ENCODE data around the gene FMN1. TPM values are rescaled to one million over a fixed set of nuclear protein-coding genes. Genes with fewer than 3 reads are reported as not detected.

FMN1 gene
- total and polyA plus RNA-seq, 2 of the 8 experiments (the other 6 are each of a cell fraction or from before 2014, with no cell fraction given), result 0.27 to 3.7 TPM

DNA sequence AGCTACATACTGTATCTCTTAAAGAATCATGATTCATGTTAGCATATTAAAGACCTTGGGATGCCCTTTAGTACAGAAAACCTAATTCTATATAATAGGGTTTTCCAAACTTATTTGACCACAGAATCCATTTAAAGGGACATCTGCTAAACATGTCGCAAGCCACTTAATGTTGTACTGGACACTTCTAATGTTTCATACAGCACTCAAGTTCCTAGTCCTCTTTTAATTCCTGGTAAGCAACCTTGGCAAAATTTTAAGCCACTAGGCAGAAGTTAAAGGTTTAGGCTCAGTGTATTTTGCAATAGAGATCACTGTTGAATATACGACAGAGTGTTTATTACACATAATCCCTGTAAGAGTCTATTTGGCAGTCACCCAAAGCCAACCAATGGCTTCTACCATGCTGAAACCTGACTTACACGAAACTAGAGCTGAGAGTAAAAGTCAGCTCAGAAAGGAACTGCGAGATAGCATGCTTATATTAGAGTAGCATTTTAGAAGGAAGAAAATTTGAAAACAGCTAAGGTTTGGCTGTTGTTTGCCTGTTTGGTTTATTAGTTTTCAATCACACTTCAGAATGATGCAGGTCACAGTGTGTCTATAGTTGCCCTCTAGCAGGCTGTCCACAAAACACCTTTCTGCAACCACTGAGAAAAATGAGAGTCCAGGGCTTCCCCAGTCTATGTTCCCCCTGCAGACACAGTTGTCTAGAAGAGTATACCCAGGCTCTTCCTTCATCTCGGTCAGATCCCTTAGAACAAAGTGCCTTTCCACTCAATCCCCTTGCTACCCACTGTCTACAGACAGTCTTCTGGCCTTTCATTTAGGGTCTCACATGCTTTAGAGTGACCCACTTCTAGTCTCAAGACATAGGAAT, 104.4 kb downstream of the FMN1 start:
- H2AFZ ChIP-seq (ENCODE audit: low read length), result no peak overlapping the region
- no peaks in the 10 kb centered on the region; the same call in 1 of the 2 replicates for H3K23me2 ChIP-seq (ENCODE audit: low read depth, low read length)
- no peak overlapping the region for H3K27ac ChIP-seq (ENCODE audit: low read depth, low read length)
- no peak overlapping the region for H3K4me3 ChIP-seq (ENCODE audit: extremely low read depth in 1 of 4, insufficient read depth in 2 of 4, low read depth in 3 of 4, low read length in 4 of 4)
- H2BK5ac ChIP-seq (ENCODE audit: low read depth, low read length), result no peak overlapping the region
- no peaks in the 10 kb centered on the region for H3K79me2 ChIP-seq (ENCODE audit: control insufficient read depth in 1 of 2, insufficient read depth in 2 of 2, low read length in 2 of 2)
- H4K91ac ChIP-seq (replicated peaks; ENCODE audit: insufficient read length, low read length), result no peak overlapping the region
- H3K14ac ChIP-seq (ENCODE audit: insufficient read length), result no peak overlapping the region
- no peaks in the 10 kb centered on the region for H4K20me1 ChIP-seq (replicated peaks in 1 of 2; ENCODE audit: control insufficient read depth in 1 of 2, insufficient read depth in 2 of 2, low read length in 2 of 2)
- H3K36me3 ChIP-seq (ENCODE audit: control insufficient read depth in 2 of 4, insufficient read depth in 4 of 4, low read length in 3 of 4), result no peaks in the 10 kb centered on the region
- H2BK15ac ChIP-seq (ENCODE audit: low read length), result no peak overlapping the region
- TF ChIP-seq EP300 (IDR thresholded peaks at IDR 0.05; ENCODE audit: borderline replicate concordance in 1 of 2, low read depth in 2 of 2, low read length in 2 of 2), result no peak
- no peak for TF ChIP-seq JUN (IDR thresholded peaks at IDR 0.05; ENCODE audit: low read depth, low read length)
- TF ChIP-seq EZH2 (IDR thresholded peaks at IDR 0.05; ENCODE audit: low read depth, low read length, severe bottlenecking), result no peak
- no peak for TF ChIP-seq SUZ12 (IDR thresholded peaks at IDR 0.05; ENCODE audit: low read length)
- no peak overlapping the region for H2BK20ac ChIP-seq (ENCODE audit: low read length)
- H4K5ac ChIP-seq (ENCODE audit: insufficient read length, low read depth, low read length), result no peak overlapping the region
- no peak overlapping the region for H2BK12ac ChIP-seq (ENCODE audit: low read depth, low read length)
- no peak overlapping the region for H3K23ac ChIP-seq (ENCODE audit: insufficient read length)
- FAIRE-seq, result no peak
- H3K4me2 ChIP-seq (ENCODE audit: insufficient read depth in 1 of 2, low read depth in 2 of 2, low read length in 2 of 2), result no peak overlapping the region
- no peak overlapping the region for H3K18ac ChIP-seq (ENCODE audit: extremely low read depth, low read length)
- no peak overlapping the region for H3K4ac ChIP-seq (replicated peaks; ENCODE audit: insufficient read length, low read depth, low read length)
- H3K4me1 ChIP-seq (replicated peaks in 1 of 4; ENCODE audit: control insufficient read depth in 3 of 4, insufficient read depth in 4 of 4, low read length in 3 of 4), result no peaks in the 10 kb centered on the region
- ChIA-PET CTCF (ENCODE audit: partially characterized antibody) (interaction anchor here (0.6 to 14.4 kb wide), 4 partner anchors 38 to 420 kb away, joined by 3 to 161 read pairs (median 3); no protein-coding TSS in a partner anchor), POLR2A (ENCODE audit: partially characterized antibody) (interaction anchor here (0.6 kb wide), 1 partner anchor 9 kb away, joined by 3 read pairs; no protein-coding TSS in a partner anchor)
- H3K79me1 ChIP-seq (ENCODE audit: low read depth, low read length), result no peaks in the 10 kb centered on the region
- H3K27me3 ChIP-seq (replicated peaks in 1 of 4; ENCODE audit: control insufficient read depth in 3 of 4, extremely low read depth in 1 of 4, insufficient read depth in 3 of 4, low read length in 3 of 4), result no peaks in the 10 kb centered on the region
- H4K8ac ChIP-seq (ENCODE audit: extremely low read depth, insufficient read depth, low read length), result no peak overlapping the region
- DNase-seq (ENCODE audit: low read depth in 1 of 2, low spot score in 2 of 2), result no peak
- WGBS, 2 experiments (ENCODE audit: extremely low coverage in 1 of 2, insufficient coverage in 1 of 2, insufficient read length in 1 of 2, insufficient replicate concordance in 2 of 2, low coverage in 1 of 2, low lambda C conversion rate in 2 of 2, missing lambda C conversion rate in 1 of 2), result 91% methylated on average over 5 of the region's 5 CpGs; no CpG with 5 or more reads in 1 of the 2 experiments
- no peak overlapping the region for H2AK5ac ChIP-seq (ENCODE audit: low read depth, low read length)
- H3K9ac ChIP-seq (replicated peaks in 1 of 4; ENCODE audit: extremely low read depth in 1 of 4, low read depth in 3 of 4, low read length in 3 of 4), result no peak overlapping the region
- no peak overlapping the region for H3K56ac ChIP-seq (replicated peaks; ENCODE audit: insufficient read length, low read depth, low read length)
- no peaks in the 10 kb centered on the region for H3K9me3 ChIP-seq (ENCODE audit: insufficient read depth in 2 of 2, low read depth in 1 of 2, low read length in 1 of 2)
- no peak overlapping the region for H2BK120ac ChIP-seq (replicated peaks; ENCODE audit: low read depth, low read length)
